RPMI7951 (cell line): Measurements from ENCODE around the gene COL8A2. TPM values are rescaled to one million over a fixed set of nuclear protein-coding genes. Genes with fewer than 3 reads are reported as not detected.
A peak's percentile ranks its signal among the peaks of the same experiment; 100 is the strongest.

ENCODE experiments used
- DNase-seq: peaks from one replicate; pipeline ENCODE4 v3.0.0-alpha.2; 2012; ENCODE audit warnings: low read depth
- total RNA-seq: library from RNA; depleted of rRNA; stranded (reverse); fragments of >200 nt; shearing (Covaris generic); gene quantifications from 2 replicates; pipeline ENCODE4 v1.2.3, GENCODE V29; 2014

COL8A2 gene
- total RNA-seq, 1 experiment from 2014 or later, result 0.96 TPM

GRCh38 chr1:36115200-36115669, 9.8 kb downstream of the COL8A2 start:
- no peak for DNase-seq

DNA sequence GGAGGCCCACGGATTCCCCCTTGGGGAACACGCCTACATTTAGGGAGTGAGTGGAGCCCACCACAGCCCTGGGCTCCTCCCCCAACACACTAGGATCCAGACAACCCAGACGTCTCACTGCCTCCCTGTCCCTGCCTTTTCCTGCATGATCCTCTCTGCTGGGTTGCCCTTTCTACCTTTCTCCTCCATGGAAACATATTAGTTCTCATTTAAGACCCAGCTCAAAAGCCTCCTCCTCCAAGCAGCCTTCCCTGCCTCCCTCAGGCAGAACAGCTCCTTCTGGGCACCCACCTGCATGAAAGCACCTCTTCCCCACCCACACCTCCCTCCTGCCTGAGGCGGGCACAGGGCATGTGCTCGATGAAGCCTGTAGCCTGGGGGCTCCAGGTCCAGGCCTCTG, 10.7 kb downstream of the COL8A2 start:
- DNase-seq, result no peak

DNA sequence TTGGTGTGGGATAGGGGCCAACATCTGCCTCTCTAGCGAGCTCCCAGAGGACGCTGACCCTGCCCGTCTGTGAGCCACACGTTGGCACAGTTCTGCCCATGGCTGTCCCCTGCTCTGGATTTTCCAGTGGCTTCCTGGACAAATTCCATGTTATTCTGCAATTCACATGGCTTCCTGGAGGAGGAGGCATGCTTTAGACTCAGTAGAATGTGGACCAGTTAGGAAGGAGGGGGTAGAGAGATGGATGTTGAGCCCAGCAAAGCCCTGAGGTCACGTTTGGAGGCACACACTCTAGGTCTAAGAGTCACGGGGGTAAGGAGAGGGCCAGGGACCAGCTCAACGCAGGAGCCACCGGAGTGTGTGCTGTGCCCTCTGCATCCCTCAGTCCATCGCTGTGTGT, 12.2 kb downstream of the COL8A2 start:
- DNase-seq, result no peak

DNA sequence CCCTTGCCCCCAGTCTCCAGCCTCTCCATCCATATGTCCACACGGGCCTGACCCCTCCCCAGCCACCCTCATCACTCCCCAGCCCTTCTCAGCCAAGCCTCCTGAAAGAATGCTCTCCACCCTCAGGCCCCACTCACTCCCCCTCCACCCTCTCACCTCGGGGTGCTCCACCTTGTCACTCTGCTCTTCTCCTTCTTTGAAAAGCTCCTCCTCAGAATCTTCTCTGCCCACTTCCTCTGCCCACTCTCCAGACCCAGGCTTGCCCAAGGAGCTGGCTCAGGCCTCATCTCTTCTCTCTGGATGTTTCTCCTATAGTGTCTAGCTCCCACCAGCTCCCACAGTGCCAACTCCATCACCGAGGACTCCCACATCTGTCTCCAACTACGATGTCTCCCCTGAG, 13.9 kb downstream of the COL8A2 start:
- DNase-seq, result no peak

- DNase-seq, result peak; percentile 86
Measured at GRCh38 chr1:36109041-36109679, 15.9 kb downstream of the COL8A2 start.

- DNase-seq, result peak; percentile 90
Measured at GRCh38 chr1:36108314-36108713, 16.7 kb downstream of the COL8A2 start.

DNA sequence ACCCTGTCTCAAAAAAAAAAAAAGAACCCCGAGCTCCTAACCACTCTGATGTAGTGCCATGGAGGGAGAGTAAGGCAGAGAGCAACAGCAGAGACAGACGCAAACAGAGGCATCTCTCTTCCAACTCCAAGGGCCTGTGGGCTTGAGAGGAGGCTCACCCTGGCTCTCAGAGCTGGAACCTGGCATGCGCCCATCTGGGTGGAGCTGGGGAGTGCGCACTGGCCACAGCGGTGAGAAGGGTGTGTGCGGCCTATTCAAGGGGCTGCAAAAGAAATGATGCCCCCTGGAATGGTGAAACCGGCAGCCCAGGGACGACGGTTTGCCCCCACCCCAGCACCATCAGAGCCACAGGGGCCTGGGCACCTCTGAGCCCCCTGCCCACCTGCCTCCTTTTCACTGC, 17.6 kb downstream of the COL8A2 start:
- no peak for DNase-seq

- no peak for DNase-seq
Measured at GRCh38 chr1:36106269-36106668, 18.8 kb downstream of the COL8A2 start.

- no peak for DNase-seq
Measured at GRCh38 chr1:36101546-36101945, 23.5 kb downstream of the COL8A2 start.

DNA sequence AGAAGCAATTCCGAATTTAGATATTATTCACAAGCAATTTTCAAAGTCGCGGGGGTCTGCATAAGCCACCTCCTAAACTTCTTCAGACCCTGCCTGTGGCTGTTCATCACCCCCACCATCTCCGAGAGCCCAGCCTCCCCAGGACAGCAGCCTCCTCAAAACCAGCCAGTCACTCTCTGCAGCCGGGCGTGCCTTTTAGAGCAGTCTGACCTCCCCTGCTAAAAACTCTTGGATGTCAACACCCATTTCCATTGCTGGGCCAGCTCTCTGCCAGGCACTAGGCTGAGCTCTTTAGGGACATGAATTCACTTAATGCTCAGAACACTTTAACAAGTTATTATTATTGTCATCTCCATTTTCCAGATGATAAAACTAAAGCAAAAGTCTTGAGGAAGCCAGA, 24.6 kb downstream of the COL8A2 start:
- DNase-seq, result no peak

DNA sequence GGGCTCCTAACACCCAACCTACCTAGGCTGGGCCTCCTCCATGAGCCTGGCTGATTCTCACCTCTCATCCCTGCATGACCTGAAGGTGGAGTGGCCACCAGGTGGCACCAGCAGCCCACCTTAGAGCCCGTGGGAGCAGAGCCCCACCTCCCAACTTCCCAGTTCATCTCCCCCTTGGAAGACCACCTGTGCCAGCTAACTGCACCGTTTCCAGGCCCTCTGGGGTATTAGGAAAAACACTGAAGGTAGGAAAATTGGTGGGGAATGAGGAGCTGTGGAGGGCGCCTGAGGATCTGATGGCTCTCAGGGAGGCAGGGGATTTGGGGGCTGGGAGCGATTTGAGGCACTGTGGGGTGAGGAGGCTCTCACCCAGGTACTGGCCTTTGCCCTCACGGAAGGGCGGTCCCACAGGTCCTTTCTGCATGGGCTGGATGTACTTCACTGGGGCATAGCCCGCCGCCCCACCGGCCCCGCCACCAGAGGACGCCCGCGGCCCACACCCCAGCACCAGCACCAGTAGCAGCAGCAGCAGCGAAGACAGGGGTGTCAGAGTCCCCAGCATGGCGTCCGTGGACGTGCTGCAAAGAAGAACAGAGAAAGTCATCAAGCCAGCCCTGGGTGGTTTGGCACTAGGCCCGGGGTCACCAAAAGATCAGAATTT, 25.2 kb downstream of the COL8A2 start:
- peak; percentile 68 for DNase-seq

DNA sequence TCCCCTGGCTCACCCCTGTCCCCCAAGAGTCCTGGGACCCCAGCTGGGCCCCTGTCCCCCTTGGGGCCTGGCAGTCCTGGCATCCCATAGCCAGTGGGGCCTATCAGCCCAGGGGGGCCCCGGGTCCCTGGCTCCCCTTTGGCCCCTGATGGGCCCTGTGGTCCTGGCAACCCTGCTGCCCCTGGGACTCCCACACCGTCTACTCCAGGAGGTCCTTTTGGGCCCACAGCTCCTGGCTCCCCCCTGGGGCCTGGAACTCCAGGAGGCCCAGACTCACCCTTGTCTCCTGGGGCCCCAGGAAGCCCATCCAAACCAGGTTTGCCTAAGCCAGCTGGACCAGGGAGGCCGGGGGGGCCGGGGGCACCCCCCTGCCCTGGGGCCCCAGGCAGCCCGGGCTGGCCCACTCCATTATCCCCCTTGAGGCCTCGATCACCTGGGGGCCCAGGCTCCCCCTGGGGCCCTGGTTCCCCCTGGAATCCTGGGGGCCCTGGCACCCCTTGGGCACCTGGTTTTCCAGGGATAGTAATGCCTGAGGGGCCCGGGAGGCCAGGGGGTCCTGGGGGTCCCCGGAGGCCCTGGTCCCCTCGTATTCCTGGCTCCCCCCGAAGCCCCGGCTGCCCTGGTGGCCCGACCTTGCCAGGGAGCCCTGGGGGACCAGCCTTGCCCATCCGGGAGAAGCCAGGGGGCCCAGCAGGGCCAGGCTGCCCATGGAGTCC, 26.2 kb downstream of the COL8A2 start:
- no peak for DNase-seq

DNA sequence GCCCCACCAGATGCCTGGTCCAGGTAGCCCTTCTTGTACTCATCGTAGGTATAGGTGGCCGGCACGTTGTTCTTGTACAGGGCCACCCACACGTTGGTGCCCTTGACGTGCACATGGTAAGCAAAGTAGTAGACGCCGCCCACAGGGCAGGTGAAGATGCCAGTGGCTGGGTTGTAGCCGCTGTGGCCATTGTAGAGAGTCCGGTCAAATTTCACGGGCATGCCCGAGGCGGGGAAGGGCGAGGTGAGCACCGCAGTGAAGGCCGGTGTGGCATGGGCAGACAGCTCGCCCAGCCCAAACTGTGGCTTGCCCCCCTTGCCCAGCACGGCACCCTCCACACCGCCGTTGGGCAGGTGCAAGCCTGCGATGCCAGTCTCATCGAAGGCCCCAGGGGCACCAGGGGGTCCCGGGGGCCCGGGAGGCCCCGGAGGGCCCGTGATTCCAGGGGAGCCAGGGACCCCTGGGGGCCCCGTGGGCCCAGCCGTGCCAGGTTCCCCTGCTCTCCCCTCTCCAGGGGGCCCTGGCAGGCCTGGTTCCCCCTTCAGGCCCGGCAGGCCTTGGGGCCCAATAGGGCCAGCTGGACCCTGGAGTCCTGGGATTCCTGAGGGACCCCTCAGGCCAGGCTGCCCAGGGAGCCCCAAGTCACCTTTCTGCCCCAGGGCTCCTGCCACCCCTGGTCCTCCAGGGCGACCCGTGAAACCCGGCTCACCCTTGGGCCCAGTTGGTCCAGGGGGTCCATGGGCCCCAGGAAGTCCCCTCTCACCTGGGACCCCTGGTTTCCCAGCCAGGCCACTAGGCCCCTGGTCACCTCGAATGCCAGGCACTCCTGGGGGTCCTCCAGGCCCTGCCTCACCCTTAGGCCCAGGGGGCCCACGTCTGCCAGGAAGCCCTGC, 27.1 kb downstream of the COL8A2 start:
- no peak for DNase-seq

DNA sequence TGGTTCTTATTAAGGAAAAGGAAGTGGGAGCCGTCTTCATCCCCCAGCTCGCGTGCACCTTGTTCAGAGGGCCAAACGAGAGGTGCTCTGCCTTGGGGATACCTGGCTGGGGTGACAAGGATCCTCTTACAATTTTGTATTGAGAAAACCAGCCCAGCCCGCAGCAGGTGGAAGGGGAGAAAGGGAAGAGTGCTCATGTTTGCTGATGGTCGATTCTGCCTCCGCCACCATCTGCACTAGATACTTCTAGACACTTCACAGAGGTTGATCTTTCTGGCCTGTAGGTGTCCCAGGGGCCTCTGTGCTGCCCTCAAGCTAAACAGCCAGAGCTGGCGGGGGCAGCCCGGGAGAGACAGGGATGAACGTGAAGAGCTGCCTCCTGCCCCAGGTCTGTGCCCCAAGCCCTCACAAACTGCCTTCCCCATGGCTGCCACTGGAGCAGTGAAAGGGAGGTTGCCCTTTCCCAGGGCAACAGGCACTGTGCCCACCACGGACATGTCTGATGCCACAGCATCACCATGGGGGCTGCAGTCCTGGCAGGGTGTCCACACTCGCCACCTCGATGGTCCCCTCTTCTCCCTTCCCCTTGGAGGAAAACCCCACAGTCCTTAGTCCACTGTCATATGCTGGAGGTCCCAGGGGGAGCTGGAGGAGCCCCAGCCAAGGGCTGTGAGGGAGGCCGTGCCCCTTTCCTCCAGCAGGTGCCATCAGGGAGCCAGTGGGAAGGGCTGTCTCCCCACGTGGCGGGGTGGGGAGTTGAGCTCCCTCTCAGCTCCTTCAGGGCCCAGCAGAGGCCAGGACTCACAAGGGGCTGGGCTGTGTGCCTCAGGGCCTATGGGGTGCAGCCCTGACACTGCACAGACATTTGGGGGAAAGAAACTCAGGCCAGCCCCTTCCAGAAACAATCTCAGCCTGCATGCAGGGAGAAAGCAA, 28.3 kb downstream of the COL8A2 start:
- peak; percentile 28 for DNase-seq

GRCh38 chr1:36095760-36096405, 29.1 kb downstream of the COL8A2 start:
- no peak for DNase-seq

GRCh38 chr1:36094621-36095061, 30.4 kb downstream of the COL8A2 start:
- DNase-seq, result no peak

DNA sequence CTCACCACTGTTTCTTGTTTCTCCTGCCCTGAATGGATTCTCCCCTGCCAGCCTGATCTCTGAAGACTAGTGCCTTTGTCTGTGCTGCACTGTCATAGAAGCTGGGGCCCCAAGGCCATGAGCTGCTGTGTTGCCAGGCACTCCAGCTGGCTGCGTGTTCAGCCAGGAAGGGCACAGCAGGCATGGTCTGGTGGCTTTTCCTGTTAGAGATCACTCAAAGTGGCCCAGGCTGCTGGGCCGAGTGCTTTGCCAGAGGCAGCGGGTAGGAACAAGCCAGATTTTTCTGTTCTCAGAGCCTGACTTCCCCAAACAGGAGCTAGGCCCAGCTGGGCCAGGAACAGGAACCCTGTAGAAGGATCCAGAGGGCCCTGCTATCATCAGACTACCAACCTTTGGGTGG, 31.1 kb downstream of the COL8A2 start:
- no peak for DNase-seq

GRCh38 chr1:36093226-36093625, 31.8 kb downstream of the COL8A2 start:
- no peak for DNase-seq

GRCh38 chr1:36092798-36093185, 32.2 kb downstream of the COL8A2 start:
- no peak for DNase-seq

GRCh38 chr1:36092166-36092797, 32.7 kb downstream of the COL8A2 start:
- DNase-seq, result no peak
